Measurements from ENCODE around the gene BCAS3.

Gene BCAS3

DNA sequence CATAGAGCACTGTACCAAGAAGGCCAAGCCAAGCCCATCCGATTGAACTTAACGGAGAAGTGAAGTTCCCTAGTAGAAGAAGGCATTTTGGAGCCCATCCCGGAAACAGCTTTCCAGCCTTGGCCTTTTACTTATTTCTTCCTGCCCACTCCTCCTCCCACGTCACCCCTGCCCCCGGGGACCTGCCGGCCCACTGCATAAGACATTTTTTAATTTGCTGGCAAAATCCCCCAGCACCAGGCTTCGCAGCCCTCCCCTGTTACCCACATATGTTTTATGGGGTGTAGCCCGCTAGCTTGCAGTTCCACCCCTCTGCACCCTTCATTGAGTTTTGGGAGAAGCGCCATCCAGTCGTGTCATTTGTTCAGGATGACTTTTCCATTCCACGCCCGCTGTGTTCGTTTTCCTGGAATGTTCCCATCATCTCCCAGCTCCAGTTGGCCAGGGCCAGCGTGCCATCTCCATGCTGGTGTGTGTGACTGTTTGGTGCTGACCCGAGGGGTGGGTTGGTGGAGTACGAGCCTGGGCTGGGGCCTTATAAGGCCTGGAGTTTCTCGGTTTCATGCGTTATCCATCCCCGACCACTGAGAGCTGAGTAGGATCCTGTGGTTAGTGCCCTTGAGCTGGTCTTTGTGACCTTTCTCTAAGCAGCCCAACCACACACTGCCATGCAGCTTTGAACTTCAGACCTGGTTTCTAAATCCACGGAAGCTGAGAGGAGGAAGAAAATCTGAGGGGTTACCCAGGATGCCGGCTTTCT, 702.0 kb downstream of the BCAS3 start:
- Histone ChIP-seq H2BK15ac (ENCODE audit: low read depth, poor library complexity, severe bottlenecking) (no peak overlapping the region), H2BK5ac (ENCODE audit: low read depth, low read length, poor library complexity, severe bottlenecking) (no peak overlapping the region), H4K8ac (ENCODE audit: low read length) (no peak overlapping the region), H3K27ac (ENCODE audit: low read length, poor library complexity, severe bottlenecking) (no peak overlapping the region), H4K91ac (ENCODE audit: low read length) (no peak overlapping the region), H3K18ac (ENCODE audit: low read depth in 1 of 2, low read length in 2 of 2) (no peak overlapping the region), H3K23ac (ENCODE audit: low read length in 2 of 2) (no peak overlapping the region), H3K36me3 (ENCODE audit: control insufficient read depth in 1 of 2, insufficient read depth in 2 of 2, low read depth in 1 of 2, low read length in 2 of 2) (peaks cover 0 to 8% of the 10 kb centered on the region in 2 experiments), H3K79me1 (replicated peaks; ENCODE audit: low read length, poor library complexity, severe bottlenecking) (no peaks in the 10 kb centered on the region), H3K9ac (ENCODE audit: low read length) (no peak overlapping the region), H2AFZ (ENCODE audit: low read depth, low read length) (no peak overlapping the region), H3K4me1 (ENCODE audit: control insufficient read depth, insufficient read depth, low read depth, low read length) (peaks cover 19% of the 10 kb centered on the region), H2BK120ac (ENCODE audit: low read depth, low read length) (no peak overlapping the region), H3K4ac (ENCODE audit: low read depth in 1 of 2, low read length in 2 of 2) (no peak overlapping the region), H2BK12ac (ENCODE audit: low read length in 2 of 2) (no peak overlapping the region), H3K4me3 (ENCODE audit: insufficient read depth in 1 of 2, low read depth in 1 of 2, low read length in 2 of 2) (no peak overlapping the region), H3K4me2 (ENCODE audit: low read length, poor library complexity, severe bottlenecking) (no peak overlapping the region), H3K27me3 (ENCODE audit: control insufficient read depth in 1 of 2, insufficient read depth in 1 of 2, low read length in 2 of 2) (no peaks in the 10 kb centered on the region), H3K9me3 (ENCODE audit: control insufficient read depth, low read length) (no peaks in the 10 kb centered on the region), H2AK5ac (ENCODE audit: low read length, severe bottlenecking) (no peak overlapping the region), H3K14ac (ENCODE audit: low read length in 2 of 2) (no peak overlapping the region)
- WGBS = 93% methylated on average over 19 of the region's 21 CpGs
- DNase-seq = no peak

- no peak overlapping the region for H3K14ac ChIP-seq (ENCODE audit: low read length in 2 of 2)
- DNase-seq = no peak
- H3K36me3 ChIP-seq (ENCODE audit: control insufficient read depth in 1 of 2, insufficient read depth in 2 of 2, low read depth in 1 of 2, low read length in 2 of 2) = peaks cover 0 to 8% of the 10 kb centered on the region in 2 experiments
- WGBS = 91% methylated on average over 10 of the region's 10 CpGs
- H3K27me3 ChIP-seq (ENCODE audit: control insufficient read depth in 1 of 2, insufficient read depth in 1 of 2, low read length in 2 of 2) = no peaks in the 10 kb centered on the region
- H3K9ac ChIP-seq (ENCODE audit: low read length) = no peak overlapping the region
- H2AFZ ChIP-seq (ENCODE audit: low read depth, low read length) = no peak overlapping the region
- H3K79me1 ChIP-seq (replicated peaks; ENCODE audit: low read length, poor library complexity, severe bottlenecking) = no peaks in the 10 kb centered on the region
- H3K4ac ChIP-seq (ENCODE audit: low read depth in 1 of 2, low read length in 2 of 2) = no peak overlapping the region
- H3K4me1 ChIP-seq (ENCODE audit: control insufficient read depth, insufficient read depth, low read depth, low read length) = peaks cover 19% of the 10 kb centered on the region
- no peaks in the 10 kb centered on the region for H3K9me3 ChIP-seq (ENCODE audit: control insufficient read depth, low read length)
- H3K27ac ChIP-seq (ENCODE audit: low read length, poor library complexity, severe bottlenecking) = no peak overlapping the region
- H2BK12ac ChIP-seq (ENCODE audit: low read length in 2 of 2) = peak overlapping the region; percentile 2 to 24
- no peak overlapping the region for H2BK5ac ChIP-seq (ENCODE audit: low read depth, low read length, poor library complexity, severe bottlenecking)
- no peak overlapping the region for H2AK5ac ChIP-seq (ENCODE audit: low read length, severe bottlenecking)
- no peak overlapping the region for H3K23ac ChIP-seq (ENCODE audit: low read length in 2 of 2)
- no peak overlapping the region for H2BK15ac ChIP-seq (ENCODE audit: low read depth, poor library complexity, severe bottlenecking)
- H3K4me3 ChIP-seq (ENCODE audit: insufficient read depth in 1 of 2, low read depth in 1 of 2, low read length in 2 of 2) = no peak overlapping the region
- no peak overlapping the region for H3K4me2 ChIP-seq (ENCODE audit: low read length, poor library complexity, severe bottlenecking)
- no peak overlapping the region for H4K8ac ChIP-seq (ENCODE audit: low read length)
- H2BK120ac ChIP-seq (ENCODE audit: low read depth, low read length) = no peak overlapping the region
- H3K18ac ChIP-seq (ENCODE audit: low read depth in 1 of 2, low read length in 2 of 2) = no peak overlapping the region
- H4K91ac ChIP-seq (ENCODE audit: low read length) = peak overlapping the region; percentile 43
Measured at GRCh38 chr17:61380217-61380835, 702.7 kb downstream of the BCAS3 start.

GRCh38 chr17:61380836-61381525, 703.3 kb downstream of the BCAS3 start:
- no peak overlapping the region for H3K23ac ChIP-seq (ENCODE audit: low read length in 2 of 2)
- H3K4me2 ChIP-seq (ENCODE audit: low read length, poor library complexity, severe bottlenecking) = no peak overlapping the region
- 93% methylated on average over 18 of the region's 18 CpGs for WGBS
- no peak overlapping the region for H3K27ac ChIP-seq (ENCODE audit: low read length, poor library complexity, severe bottlenecking)
- H4K8ac ChIP-seq (ENCODE audit: low read length) = no peak overlapping the region
- H3K18ac ChIP-seq (ENCODE audit: low read depth in 1 of 2, low read length in 2 of 2) = no peak overlapping the region
- peak overlapping the region in 1 of 2 experiments; percentile 29 for H2BK12ac ChIP-seq (ENCODE audit: low read length in 2 of 2)
- H2BK15ac ChIP-seq (ENCODE audit: low read depth, poor library complexity, severe bottlenecking) = no peak overlapping the region
- H2BK5ac ChIP-seq (ENCODE audit: low read depth, low read length, poor library complexity, severe bottlenecking) = no peak overlapping the region
- DNase-seq = no peak
- H3K4me1 ChIP-seq (ENCODE audit: control insufficient read depth, insufficient read depth, low read depth, low read length) = peaks cover 19% of the 10 kb centered on the region
- no peak overlapping the region for H3K14ac ChIP-seq (ENCODE audit: low read length in 2 of 2)
- no peak overlapping the region for H3K4ac ChIP-seq (ENCODE audit: low read depth in 1 of 2, low read length in 2 of 2)
- peak overlapping the region; percentile 43 for H4K91ac ChIP-seq (ENCODE audit: low read length)
- peaks cover 0 to 8% of the 10 kb centered on the region in 2 experiments for H3K36me3 ChIP-seq (ENCODE audit: control insufficient read depth in 1 of 2, insufficient read depth in 2 of 2, low read depth in 1 of 2, low read length in 2 of 2)
- H3K9ac ChIP-seq (ENCODE audit: low read length) = no peak overlapping the region
- no peak overlapping the region for H2AFZ ChIP-seq (ENCODE audit: low read depth, low read length)
- no peak overlapping the region for H3K4me3 ChIP-seq (ENCODE audit: insufficient read depth in 1 of 2, low read depth in 1 of 2, low read length in 2 of 2)
- no peaks in the 10 kb centered on the region for H3K9me3 ChIP-seq (ENCODE audit: control insufficient read depth, low read length)
- no peak overlapping the region for H2BK120ac ChIP-seq (ENCODE audit: low read depth, low read length)
- H3K27me3 ChIP-seq (ENCODE audit: control insufficient read depth in 1 of 2, insufficient read depth in 1 of 2, low read length in 2 of 2) = no peaks in the 10 kb centered on the region
- no peak overlapping the region for H2AK5ac ChIP-seq (ENCODE audit: low read length, severe bottlenecking)
- H3K79me1 ChIP-seq (replicated peaks; ENCODE audit: low read length, poor library complexity, severe bottlenecking) = no peaks in the 10 kb centered on the region

GRCh38 chr17:61381537-61381936, 703.9 kb downstream of the BCAS3 start:
- Histone ChIP-seq H3K27me3 (ENCODE audit: control insufficient read depth in 1 of 2, insufficient read depth in 1 of 2, low read length in 2 of 2) (no peaks in the 10 kb centered on the region), H3K9me3 (ENCODE audit: control insufficient read depth, low read length) (no peaks in the 10 kb centered on the region), H2BK120ac (ENCODE audit: low read depth, low read length) (no peak overlapping the region), H2AK5ac (ENCODE audit: low read length, severe bottlenecking) (no peak overlapping the region), H3K23ac (ENCODE audit: low read length in 2 of 2) (no peak overlapping the region), H3K9ac (ENCODE audit: low read length) (no peak overlapping the region), H2AFZ (ENCODE audit: low read depth, low read length) (no peak overlapping the region), H3K27ac (ENCODE audit: low read length, poor library complexity, severe bottlenecking) (no peak overlapping the region), H4K8ac (ENCODE audit: low read length) (no peak overlapping the region), H3K4me2 (ENCODE audit: low read length, poor library complexity, severe bottlenecking) (no peak overlapping the region), H3K79me1 (replicated peaks; ENCODE audit: low read length, poor library complexity, severe bottlenecking) (no peaks in the 10 kb centered on the region), H3K36me3 (ENCODE audit: control insufficient read depth in 1 of 2, insufficient read depth in 2 of 2, low read depth in 1 of 2, low read length in 2 of 2) (peaks cover 0 to 8% of the 10 kb centered on the region in 2 experiments), H3K18ac (ENCODE audit: low read depth in 1 of 2, low read length in 2 of 2) (no peak overlapping the region), H2BK12ac (ENCODE audit: low read length in 2 of 2) (peak overlapping the region in 1 of 2 experiments; percentile 29), H3K14ac (ENCODE audit: low read length in 2 of 2) (peak overlapping the region in 1 of 2 experiments; percentile 35), H4K91ac (ENCODE audit: low read length) (no peak overlapping the region), H2BK15ac (ENCODE audit: low read depth, poor library complexity, severe bottlenecking) (no peak overlapping the region), H3K4me3 (ENCODE audit: insufficient read depth in 1 of 2, low read depth in 1 of 2, low read length in 2 of 2) (no peak overlapping the region), H3K4me1 (ENCODE audit: control insufficient read depth, insufficient read depth, low read depth, low read length) (peaks cover 19% of the 10 kb centered on the region), H3K4ac (ENCODE audit: low read depth in 1 of 2, low read length in 2 of 2) (no peak overlapping the region), H2BK5ac (ENCODE audit: low read depth, low read length, poor library complexity, severe bottlenecking) (no peak overlapping the region)
- WGBS = 96% methylated on average over 5 of the region's 5 CpGs
- no peak for DNase-seq

All from mesenchymal stem cell (in vitro differentiated cells and primary cell).